A549 (cell line): ENCODE results near the gene SURF2. TPM values are rescaled to one million over a fixed set of nuclear protein-coding genes. Genes with fewer than 3 reads are reported as not detected.

ENCODE experiments used
- ATAC-seq, 2 experiments: fragments of 200-7000 bp in 1 of 2; fragments of >200 bp in 1 of 2; cut with Nextera tagmentation in 1 of 2; cut with Tn5 transposase in 1 of 2; 3 replicates each; pipeline versions ENCODE4 v1.8.0 to v1.9.1; 2018 to 2020; ENCODE audit warnings: mild to moderate bottlenecking in 1 of 2, moderate library complexity in 1 of 2
- CTCF ChIA-PET: fragments of 300-600 bp; sonication (Branson Sonifier 250); formaldehyde crosslinking; extraction: SDS; loops from one replicate; lab custom pipeline; 2021; ENCODE audit warnings: antibody characterized with exemption, inconsistent platforms; lab: Yijun Ruan, JAX
- POLR2A ChIA-PET: fragments of 350-600 bp; formaldehyde crosslinking; extraction: SDS; loops from one replicate; lab custom pipeline; 2021; ENCODE audit warnings: antibody characterized with exemption, inconsistent platforms; lab: Yijun Ruan, JAX
- DNase-seq, 2 experiments: peaks; one replicate each; pipeline versions ENCODE4 v3.0.0 to v3.0.0-alpha.2; 2011 to 2016; ENCODE audit warnings: low read depth in 1 of 2, low spot score in 1 of 2
- FAIRE-seq: peaks from 2 replicates; lab custom pipeline; 2011; peaks lifted over from hg19 to GRCh38; lab: Jason Lieb, UNC
- H3K27ac ChIP-seq, 2 experiments: fragments of >200 bp; sonication (Bioruptor Twin); formaldehyde crosslinking; 3 replicates each; pipeline ENCODE4 v1.5.1; 2016 to 2017
- H3K4me1 ChIP-seq: fragments of >200 bp; sonication (Bioruptor Twin); formaldehyde crosslinking; 3 replicates; pipeline ENCODE4 v1.6.1; 2016
- H3K4me2 ChIP-seq: fragments of >200 bp; sonication (Bioruptor Twin); formaldehyde crosslinking; 3 replicates; pipeline ENCODE4 v1.6.1; 2016
- H3K4me3 ChIP-seq: fragments of >200 bp; sonication (Bioruptor Twin); formaldehyde crosslinking; 3 replicates; pipeline ENCODE4 v1.5.1; 2016
- H3K9me3 ChIP-seq: fragments of >200 bp; sonication (Bioruptor Twin); formaldehyde crosslinking; 3 replicates; pipeline ENCODE4 v1.6.1; 2016
- BHLHE40 ChIP-seq: IDR thresholded peaks from 2 replicates; pipeline ENCODE4 v1.6.1; 2012; ENCODE audit warnings: low read depth, low read length, inconsistent platforms
- CBX2 ChIP-seq: fragments of 200-600 bp; sonication (generic); IDR thresholded peaks from 2 replicates; pipeline ENCODE4 v1.6.1; 2016; ENCODE audit warnings: low read depth, mild to moderate bottlenecking, borderline replicate concordance
- CHD4 ChIP-seq: fragments of 200-600 bp; sonication (generic); IDR thresholded peaks from 2 replicates; pipeline ENCODE4 v1.6.1; 2016; ENCODE audit warnings: antibody characterized with exemption, mild to moderate bottlenecking, borderline replicate concordance
- EP300 ChIP-seq, 2 experiments: fragments of >200 bp; sonication (Bioruptor Twin); formaldehyde crosslinking; IDR thresholded peaks; 2 replicates in 1 of 2; 3 replicates in 1 of 2; pipeline ENCODE4 v1.6.1; 2016 to 2017
- ESRRA ChIP-seq: fragments of 150-350 bp; IDR thresholded peaks from 2 replicates; pipeline ENCODE4 v1.6.1; 2014; ENCODE audit warnings: mild to moderate bottlenecking, low read length, borderline replicate concordance
- FOXS1 ChIP-seq: fragments of 250-450 bp; sonication (Bioruptor Pico); IDR thresholded peaks from 2 replicates; pipeline ENCODE4 v1.5.0; 2020; ENCODE audit warnings: mild to moderate bottlenecking, moderate library complexity
- HOXB5 ChIP-seq: fragments of 250-450 bp; sonication (Bioruptor Pico); IDR thresholded peaks from 2 replicates; pipeline ENCODE4 v1.5.0; 2020; ENCODE audit warnings: mild to moderate bottlenecking, moderate library complexity
- JUNB ChIP-seq: fragments of >200 bp; sonication (Bioruptor Twin); formaldehyde crosslinking; IDR thresholded peaks from 2 replicates; pipeline ENCODE4 v1.6.1; 2016
- NPAS2 ChIP-seq: fragments of 250-450 bp; sonication (Bioruptor Pico); IDR thresholded peaks from 2 replicates; pipeline ENCODE4 v1.8.0; 2022; ENCODE audit warnings: mild to moderate bottlenecking, moderate library complexity, borderline replicate concordance
- RAD21 ChIP-seq, 2 experiments: fragments of >200 bp in 1 of 2; sonication (Bioruptor Twin) in 1 of 2; formaldehyde crosslinking in 1 of 2; IDR thresholded peaks in 1 of 2; conservative IDR thresholded peaks in 1 of 2; 2 replicates in 1 of 2; 3 replicates in 1 of 2; pipeline ENCODE4 v1.6.1; 2012 to 2018; ENCODE audit warnings: inconsistent platforms in 1 of 2
- RARB ChIP-seq: fragments of 250-450 bp; sonication (Bioruptor Pico); IDR thresholded peaks from 2 replicates; pipeline ENCODE4 v1.8.0; 2021; ENCODE audit warnings: mild to moderate bottlenecking, moderate library complexity
- RCOR1 ChIP-seq: fragments of 150-350 bp; IDR thresholded peaks from 2 replicates; pipeline ENCODE4 v1.6.1; 2014; ENCODE audit warnings: antibody characterized with exemption, low read length, low read depth
- TFCP2L1 ChIP-seq: fragments of 250-450 bp; sonication (Bioruptor Pico); IDR thresholded peaks from 2 replicates; pipeline ENCODE4 v1.5.0; 2021; ENCODE audit warnings: mild to moderate bottlenecking
- TP53 ChIP-seq: fragments of 250-450 bp; sonication (Bioruptor Pico); IDR thresholded peaks from 2 replicates; pipeline ENCODE4 v1.5.0; 2021; ENCODE audit warnings: mild to moderate bottlenecking, moderate library complexity
- ZSCAN20 ChIP-seq: fragments of 250-450 bp; sonication (Bioruptor Pico); IDR thresholded peaks from 2 replicates; pipeline ENCODE4 v1.8.0; 2022; ENCODE audit warnings: mild to moderate bottlenecking, moderate library complexity
- WGBS: methylation state at CpG from one replicate; pipeline ENCODE4 v1.1.6; 2017; ENCODE audit errors: missing lambda C conversion rate; 5-methylcytosine and 5-hydroxymethylcytosine counted together
- polyA plus RNA-seq, 4 experiments: library from polyadenylated mRNA; depleted of rRNA in 3 of 4; stranded (reverse); fragments of >200 nt; fragmentation: RNase III in 1 of 4; extraction: RNeasy Plus Mini Kit Qiagen cat#74134 plus additional on column Dnase treatment in 1 of 4; gene quantifications; 2 replicates in 3 of 4; 3 replicates in 1 of 4; pipeline ENCODE4 v1.2.3, GENCODE V29; 2011 to 2017
- TF ChIP-seq, protein P1 (sequence below): fragments of 200-600 bp; sonication (generic); IDR thresholded peaks from 2 replicates; pipeline ENCODE4 v1.6.1; 2016; ENCODE audit warnings: antibody characterized with exemption, mild to moderate bottlenecking, moderate library complexity
- TF ChIP-seq, protein P2 (sequence below): fragments of 250-450 bp; sonication (Bioruptor Pico); IDR thresholded peaks from 2 replicates; pipeline ENCODE4 v1.5.0; 2021; ENCODE audit warnings: mild to moderate bottlenecking, moderate library complexity, borderline replicate concordance

SURF2 gene
- polyA plus RNA-seq, 2 of the 4 experiments (the other 2 are of a cell fraction), result 25.2 to 34.9 TPM

DNA sequence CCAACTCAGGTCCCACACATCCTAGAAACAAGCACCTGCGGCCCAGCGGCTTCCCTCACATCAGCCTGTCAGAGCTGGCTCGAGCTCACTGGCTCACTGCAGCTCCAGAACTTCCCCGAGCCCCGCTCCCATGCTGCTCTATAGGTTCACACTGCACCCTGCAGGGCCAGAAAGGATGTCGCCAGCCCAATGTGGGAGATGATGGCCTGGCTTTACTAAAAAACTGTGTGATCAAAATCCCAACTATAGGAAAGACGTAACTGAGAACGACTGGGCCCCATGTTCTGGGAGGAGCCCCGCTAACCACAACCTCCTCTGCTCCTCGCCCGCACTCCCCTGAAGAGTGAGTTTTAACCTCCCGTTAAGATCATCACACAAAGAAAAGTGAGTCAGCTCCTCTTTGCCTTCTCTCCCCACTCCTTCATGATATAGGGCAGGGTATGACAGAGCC is 14.9 kb downstream of the SURF2 start:
- FAIRE-seq (no peak), DNase-seq (no peak), ATAC-seq (no peak)
- no peak overlapping the region for H3K27ac ChIP-seq
- WGBS, result 91% methylated on average over 11 of the region's 12 CpGs
- no peak overlapping the region for H3K4me2 ChIP-seq
- no peaks in the 10 kb centered on the region for H3K9me3 ChIP-seq
- peaks cover 17% of the 10 kb centered on the region; the same call in 1 of the 3 replicates for H3K4me1 ChIP-seq
- TF ChIP-seq BHLHE40 (no peak), ZSCAN20 (CRISPR knock-in tag) (no peak), HOXB5 (no peak), RAD21 (conservative IDR thresholded peaks at IDR 0.05 in 1 of 2, IDR thresholded peaks at IDR 0.05 in 1 of 2) (no peak), JUNB (no peak), CBX2 (no peak), TP53 (CRISPR knock-in tag) (no peak), NPAS2 (CRISPR knock-in tag) (no peak), RARB (CRISPR knock-in tag) (no peak), FOXS1 (no peak), ESRRA (no peak), CHD4 (no peak), TFCP2L1 (no peak)
- TF ChIP-seq, protein P1, sequence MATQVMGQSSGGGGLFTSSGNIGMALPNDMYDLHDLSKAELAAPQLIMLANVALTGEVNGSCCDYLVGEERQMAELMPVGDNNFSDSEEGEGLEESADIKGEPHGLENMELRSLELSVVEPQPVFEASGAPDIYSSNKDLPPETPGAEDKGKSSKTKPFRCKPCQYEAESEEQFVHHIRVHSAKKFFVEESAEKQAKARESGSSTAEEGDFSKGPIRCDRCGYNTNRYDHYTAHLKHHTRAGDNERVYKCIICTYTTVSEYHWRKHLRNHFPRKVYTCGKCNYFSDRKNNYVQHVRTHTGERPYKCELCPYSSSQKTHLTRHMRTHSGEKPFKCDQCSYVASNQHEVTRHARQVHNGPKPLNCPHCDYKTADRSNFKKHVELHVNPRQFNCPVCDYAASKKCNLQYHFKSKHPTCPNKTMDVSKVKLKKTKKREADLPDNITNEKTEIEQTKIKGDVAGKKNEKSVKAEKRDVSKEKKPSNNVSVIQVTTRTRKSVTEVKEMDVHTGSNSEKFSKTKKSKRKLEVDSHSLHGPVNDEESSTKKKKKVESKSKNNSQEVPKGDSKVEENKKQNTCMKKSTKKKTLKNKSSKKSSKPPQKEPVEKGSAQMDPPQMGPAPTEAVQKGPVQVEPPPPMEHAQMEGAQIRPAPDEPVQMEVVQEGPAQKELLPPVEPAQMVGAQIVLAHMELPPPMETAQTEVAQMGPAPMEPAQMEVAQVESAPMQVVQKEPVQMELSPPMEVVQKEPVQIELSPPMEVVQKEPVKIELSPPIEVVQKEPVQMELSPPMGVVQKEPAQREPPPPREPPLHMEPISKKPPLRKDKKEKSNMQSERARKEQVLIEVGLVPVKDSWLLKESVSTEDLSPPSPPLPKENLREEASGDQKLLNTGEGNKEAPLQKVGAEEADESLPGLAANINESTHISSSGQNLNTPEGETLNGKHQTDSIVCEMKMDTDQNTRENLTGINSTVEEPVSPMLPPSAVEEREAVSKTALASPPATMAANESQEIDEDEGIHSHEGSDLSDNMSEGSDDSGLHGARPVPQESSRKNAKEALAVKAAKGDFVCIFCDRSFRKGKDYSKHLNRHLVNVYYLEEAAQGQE, result no peak
- no peak overlapping the region for H3K4me3 ChIP-seq
- POLR2A ChIA-PET, result no interaction called here
- CTCF ChIA-PET, result interaction anchor here (0.9 to 5.6 kb wide), 6 partner anchors 9 to 116 kb away, joined by 3 to 27 read pairs (median 3); no protein-coding TSS in a partner anchor

DNA sequence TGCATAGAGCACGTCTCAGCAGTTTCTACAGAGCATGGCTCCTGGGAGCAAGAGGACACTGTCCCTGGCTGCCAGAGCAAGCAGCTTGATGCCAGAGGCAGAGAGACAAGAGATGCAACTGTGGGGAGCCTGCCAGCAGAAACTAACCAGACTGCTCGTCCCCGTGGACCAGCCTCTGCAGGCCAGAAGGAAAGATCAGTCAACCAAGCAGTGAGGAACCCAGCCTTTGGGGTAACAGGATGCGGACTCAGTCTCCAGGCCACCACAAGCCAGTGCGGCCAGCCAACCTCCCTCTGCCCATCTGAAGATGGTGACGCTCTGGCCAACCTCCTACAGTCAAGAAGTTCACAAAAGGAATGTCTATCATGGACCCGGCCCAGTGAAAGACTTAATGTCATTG is 15.8 kb downstream of the SURF2 start:
- Histone ChIP-seq H3K27ac (no peak overlapping the region), H3K4me3 (no peak overlapping the region), H3K9me3 (no peaks in the 10 kb centered on the region), H3K4me1 (peaks cover 21% of the 10 kb centered on the region; the same call in 2 of the 3 replicates), H3K4me2 (no peak overlapping the region)
- 94% methylated on average over 7 of the region's 7 CpGs for WGBS
- ATAC-seq, result no peak
- ChIA-PET CTCF (interaction anchor here (0.8 to 5.6 kb wide), 5 partner anchors 8 to 115 kb away, joined by 3 to 27 read pairs (median 3); no protein-coding TSS in a partner anchor), POLR2A (interaction anchor here (0.6 kb wide), 1 partner anchor 13 kb away, joined by 3 read pairs; no protein-coding TSS in a partner anchor)
- FAIRE-seq, result no peak
- no peak for DNase-seq
- TF ChIP-seq RCOR1 (no peak), BHLHE40 (no peak), EP300 (IDR thresholded peaks at IDR 0.05) (no peak)
- TF ChIP-seq, protein P2, sequence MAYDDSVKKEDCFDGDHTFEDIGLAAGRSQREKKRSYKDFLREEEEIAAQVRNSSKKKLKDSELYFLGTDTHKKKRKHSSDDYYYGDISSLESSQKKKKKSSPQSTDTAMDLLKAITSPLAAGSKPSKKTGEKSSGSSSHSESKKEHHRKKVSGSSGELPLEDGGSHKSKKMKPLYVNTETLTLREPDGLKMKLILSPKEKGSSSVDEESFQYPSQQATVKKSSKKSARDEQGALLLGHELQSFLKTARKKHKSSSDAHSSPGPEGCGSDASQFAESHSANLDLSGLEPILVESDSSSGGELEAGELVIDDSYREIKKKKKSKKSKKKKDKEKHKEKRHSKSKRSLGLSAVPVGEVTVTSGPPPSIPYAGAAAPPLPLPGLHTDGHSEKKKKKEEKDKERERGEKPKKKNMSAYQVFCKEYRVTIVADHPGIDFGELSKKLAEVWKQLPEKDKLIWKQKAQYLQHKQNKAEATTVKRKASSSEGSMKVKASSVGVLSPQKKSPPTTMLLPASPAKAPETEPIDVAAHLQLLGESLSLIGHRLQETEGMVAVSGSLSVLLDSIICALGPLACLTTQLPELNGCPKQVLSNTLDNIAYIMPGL (CRISPR knock-in tag), result no peak
- TF ChIP-seq, protein P1, result no peak
- TF ChIP-seq, all 56 proteins: peak for 0
